HPDE6-E6E7 (cell line): ENCODE results near the gene MST1R.

Experiments
- DNase-seq: peaks from one replicate; pipeline ENCODE4 v3.0.0; 2011; ENCODE audit warnings: missing footprints; ENCODE audit errors: extremely low spot score

The MST1R gene

DNA sequence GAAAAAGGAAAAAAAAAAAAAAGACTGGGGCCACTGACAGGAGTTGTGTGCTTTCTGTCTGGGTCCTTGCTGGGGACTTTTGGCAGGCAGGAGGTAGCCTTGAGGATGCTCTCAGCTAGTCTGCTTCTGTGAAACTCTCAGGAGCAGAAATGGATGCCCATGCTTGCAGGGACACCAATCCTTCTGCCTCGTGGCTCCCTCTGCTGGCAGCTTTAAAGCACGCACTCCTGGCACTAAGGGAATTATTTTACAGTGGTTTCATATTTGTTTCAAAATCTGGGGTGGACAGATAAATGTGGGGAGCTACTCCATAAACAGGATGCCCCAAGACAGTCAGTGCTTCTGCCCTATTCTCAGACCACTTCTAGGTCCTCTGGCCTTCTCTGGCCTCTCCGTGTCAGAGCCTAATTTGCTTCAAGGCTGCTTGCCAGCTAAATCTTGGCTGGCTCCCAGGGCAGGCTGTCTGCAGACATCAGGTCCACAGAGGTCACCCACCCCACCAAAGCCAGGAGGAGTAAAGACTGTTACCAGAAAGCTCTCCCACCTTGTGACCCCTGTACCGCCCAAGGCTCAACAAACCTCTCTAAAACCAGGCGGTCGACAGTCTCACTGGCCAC lies 64.4 kb downstream of the MST1R start:
- DNase-seq: peak; percentile 23
